SK-N-SH (cell line): ENCODE results near the gene GMCL1.

Experiments
- EP300 ChIP-seq, 2 experiments: IDR thresholded peaks; 2 replicates each; pipeline versions ENCODE4 v1.4.0 to v1.6.1; 2012; ENCODE audit warnings: borderline replicate concordance in 1 of 2, low read depth in 1 of 2, low read length in 1 of 2
- EZH2phosphoT487 ChIP-seq: fragments of 200-600 bp; sonication (generic); IDR thresholded peaks from 2 replicates; pipeline ENCODE4 v1.6.1; 2017; ENCODE audit warnings: low read depth, mixed run types, mild to moderate bottlenecking, antibody characterized with exemption, moderate library complexity, borderline replicate concordance
- GABPA ChIP-seq: IDR thresholded peaks from 2 replicates; pipeline ENCODE4 v1.4.0; 2012; ENCODE audit warnings: low read depth, mild to moderate bottlenecking
- MXI1 ChIP-seq: IDR thresholded peaks from 2 replicates; pipeline ENCODE4 v1.6.1; 2012; ENCODE audit warnings: mild to moderate bottlenecking, low read depth, low read length, improper control_type of control experiment
- NRF1 ChIP-seq: IDR thresholded peaks from 2 replicates; pipeline ENCODE4 v1.6.1; 2012; ENCODE audit warnings: low read depth, mild to moderate bottlenecking, low read length
- TAF1 ChIP-seq: IDR thresholded peaks from 2 replicates; pipeline ENCODE4 v1.6.1; 2012; ENCODE audit warnings: low read depth, mild to moderate bottlenecking, low read length, moderate library complexity, borderline replicate concordance
- TCF12 ChIP-seq: IDR thresholded peaks from 2 replicates; pipeline ENCODE4 v1.4.0; 2012
- TF ChIP-seq, protein P1 (sequence below): fragments of 200-600 bp; sonication (generic); IDR thresholded peaks from 2 replicates; pipeline ENCODE4 v1.6.1; 2017; ENCODE audit warnings: antibody characterized with exemption, mild to moderate bottlenecking, moderate library complexity
- TF ChIP-seq, protein P2 (sequence below): IDR thresholded peaks from 2 replicates; pipeline ENCODE4 v1.4.0; 2012; ENCODE audit warnings: low read depth, borderline replicate concordance
- TF ChIP-seq, protein P3 (sequence below): IDR thresholded peaks from 2 replicates; pipeline ENCODE4 v1.4.0; 2012; ENCODE audit warnings: low read depth, borderline replicate concordance

DNA sequence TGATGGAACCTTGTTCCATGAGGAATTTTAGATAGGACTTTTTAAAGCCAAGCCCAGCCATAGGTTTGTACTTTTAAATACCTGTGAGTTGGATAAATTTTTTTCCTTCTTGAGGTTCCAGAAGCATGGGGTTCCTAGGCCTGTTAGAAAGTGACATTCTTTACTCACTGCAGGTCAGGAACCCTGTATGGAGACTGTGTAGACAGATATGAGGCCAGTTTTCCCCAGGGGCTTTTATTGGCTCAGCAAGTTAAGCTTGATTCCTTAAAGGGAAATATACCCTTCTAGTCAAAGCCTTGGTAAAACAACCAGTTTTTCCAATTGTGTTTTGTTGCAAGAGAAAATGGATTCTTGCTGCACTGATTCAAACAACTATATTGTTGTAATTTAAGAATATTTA is 38.4 kb upstream of the GMCL1 start:
- TF ChIP-seq, protein P1, sequence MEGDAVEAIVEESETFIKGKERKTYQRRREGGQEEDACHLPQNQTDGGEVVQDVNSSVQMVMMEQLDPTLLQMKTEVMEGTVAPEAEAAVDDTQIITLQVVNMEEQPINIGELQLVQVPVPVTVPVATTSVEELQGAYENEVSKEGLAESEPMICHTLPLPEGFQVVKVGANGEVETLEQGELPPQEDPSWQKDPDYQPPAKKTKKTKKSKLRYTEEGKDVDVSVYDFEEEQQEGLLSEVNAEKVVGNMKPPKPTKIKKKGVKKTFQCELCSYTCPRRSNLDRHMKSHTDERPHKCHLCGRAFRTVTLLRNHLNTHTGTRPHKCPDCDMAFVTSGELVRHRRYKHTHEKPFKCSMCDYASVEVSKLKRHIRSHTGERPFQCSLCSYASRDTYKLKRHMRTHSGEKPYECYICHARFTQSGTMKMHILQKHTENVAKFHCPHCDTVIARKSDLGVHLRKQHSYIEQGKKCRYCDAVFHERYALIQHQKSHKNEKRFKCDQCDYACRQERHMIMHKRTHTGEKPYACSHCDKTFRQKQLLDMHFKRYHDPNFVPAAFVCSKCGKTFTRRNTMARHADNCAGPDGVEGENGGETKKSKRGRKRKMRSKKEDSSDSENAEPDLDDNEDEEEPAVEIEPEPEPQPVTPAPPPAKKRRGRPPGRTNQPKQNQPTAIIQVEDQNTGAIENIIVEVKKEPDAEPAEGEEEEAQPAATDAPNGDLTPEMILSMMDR = no peak
- TF ChIP-seq NRF1 (no peak), TCF12 (no peak), TAF1 (no peak), EP300 (IDR thresholded peaks at IDR 0.05; ENCODE audit: borderline replicate concordance in 1 of 2, low read depth in 1 of 2, low read length in 1 of 2) (no peak), GABPA (no peak), EZH2phosphoT487 (no peak), MXI1 (no peak)
- TF ChIP-seq, protein P2, sequence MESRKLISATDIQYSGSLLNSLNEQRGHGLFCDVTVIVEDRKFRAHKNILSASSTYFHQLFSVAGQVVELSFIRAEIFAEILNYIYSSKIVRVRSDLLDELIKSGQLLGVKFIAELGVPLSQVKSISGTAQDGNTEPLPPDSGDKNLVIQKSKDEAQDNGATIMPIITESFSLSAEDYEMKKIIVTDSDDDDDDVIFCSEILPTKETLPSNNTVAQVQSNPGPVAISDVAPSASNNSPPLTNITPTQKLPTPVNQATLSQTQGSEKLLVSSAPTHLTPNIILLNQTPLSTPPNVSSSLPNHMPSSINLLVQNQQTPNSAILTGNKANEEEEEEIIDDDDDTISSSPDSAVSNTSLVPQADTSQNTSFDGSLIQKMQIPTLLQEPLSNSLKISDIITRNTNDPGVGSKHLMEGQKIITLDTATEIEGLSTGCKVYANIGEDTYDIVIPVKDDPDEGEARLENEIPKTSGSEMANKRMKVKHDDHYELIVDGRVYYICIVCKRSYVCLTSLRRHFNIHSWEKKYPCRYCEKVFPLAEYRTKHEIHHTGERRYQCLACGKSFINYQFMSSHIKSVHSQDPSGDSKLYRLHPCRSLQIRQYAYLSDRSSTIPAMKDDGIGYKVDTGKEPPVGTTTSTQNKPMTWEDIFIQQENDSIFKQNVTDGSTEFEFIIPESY = no peak
- TF ChIP-seq, protein P3, sequence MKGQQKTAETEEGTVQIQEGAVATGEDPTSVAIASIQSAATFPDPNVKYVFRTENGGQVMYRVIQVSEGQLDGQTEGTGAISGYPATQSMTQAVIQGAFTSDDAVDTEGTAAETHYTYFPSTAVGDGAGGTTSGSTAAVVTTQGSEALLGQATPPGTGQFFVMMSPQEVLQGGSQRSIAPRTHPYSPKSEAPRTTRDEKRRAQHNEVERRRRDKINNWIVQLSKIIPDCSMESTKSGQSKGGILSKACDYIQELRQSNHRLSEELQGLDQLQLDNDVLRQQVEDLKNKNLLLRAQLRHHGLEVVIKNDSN = no peak
